Measurements from ENCODE around the gene SIMC1. TPM values are rescaled to one million over a fixed set of nuclear protein-coding genes. Genes with fewer than 3 reads are reported as not detected.

The SIMC1 gene
- total RNA-seq, 1 experiment from 2014 or later: 17.9 TPM

GRCh38 chr5:176383961-176384360 lies 145.7 kb downstream of the SIMC1 start:
- H3K27ac Mint-ChIP-seq: no peak overlapping the region
- TF ChIP-seq, protein P1, sequence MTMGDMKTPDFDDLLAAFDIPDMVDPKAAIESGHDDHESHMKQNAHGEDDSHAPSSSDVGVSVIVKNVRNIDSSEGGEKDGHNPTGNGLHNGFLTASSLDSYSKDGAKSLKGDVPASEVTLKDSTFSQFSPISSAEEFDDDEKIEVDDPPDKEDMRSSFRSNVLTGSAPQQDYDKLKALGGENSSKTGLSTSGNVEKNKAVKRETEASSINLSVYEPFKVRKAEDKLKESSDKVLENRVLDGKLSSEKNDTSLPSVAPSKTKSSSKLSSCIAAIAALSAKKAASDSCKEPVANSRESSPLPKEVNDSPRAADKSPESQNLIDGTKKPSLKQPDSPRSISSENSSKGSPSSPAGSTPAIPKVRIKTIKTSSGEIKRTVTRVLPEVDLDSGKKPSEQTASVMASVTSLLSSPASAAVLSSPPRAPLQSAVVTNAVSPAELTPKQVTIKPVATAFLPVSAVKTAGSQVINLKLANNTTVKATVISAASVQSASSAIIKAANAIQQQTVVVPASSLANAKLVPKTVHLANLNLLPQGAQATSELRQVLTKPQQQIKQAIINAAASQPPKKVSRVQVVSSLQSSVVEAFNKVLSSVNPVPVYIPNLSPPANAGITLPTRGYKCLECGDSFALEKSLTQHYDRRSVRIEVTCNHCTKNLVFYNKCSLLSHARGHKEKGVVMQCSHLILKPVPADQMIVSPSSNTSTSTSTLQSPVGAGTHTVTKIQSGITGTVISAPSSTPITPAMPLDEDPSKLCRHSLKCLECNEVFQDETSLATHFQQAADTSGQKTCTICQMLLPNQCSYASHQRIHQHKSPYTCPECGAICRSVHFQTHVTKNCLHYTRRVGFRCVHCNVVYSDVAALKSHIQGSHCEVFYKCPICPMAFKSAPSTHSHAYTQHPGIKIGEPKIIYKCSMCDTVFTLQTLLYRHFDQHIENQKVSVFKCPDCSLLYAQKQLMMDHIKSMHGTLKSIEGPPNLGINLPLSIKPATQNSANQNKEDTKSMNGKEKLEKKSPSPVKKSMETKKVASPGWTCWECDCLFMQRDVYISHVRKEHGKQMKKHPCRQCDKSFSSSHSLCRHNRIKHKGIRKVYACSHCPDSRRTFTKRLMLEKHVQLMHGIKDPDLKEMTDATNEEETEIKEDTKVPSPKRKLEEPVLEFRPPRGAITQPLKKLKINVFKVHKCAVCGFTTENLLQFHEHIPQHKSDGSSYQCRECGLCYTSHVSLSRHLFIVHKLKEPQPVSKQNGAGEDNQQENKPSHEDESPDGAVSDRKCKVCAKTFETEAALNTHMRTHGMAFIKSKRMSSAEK (CRISPR knock-in tag; IDR thresholded peaks at IDR 0.05; ENCODE audit: borderline replicate concordance): no peak
- no peak for TF ChIP-seq NFYB (CRISPR knock-in tag; conservative IDR thresholded peaks at IDR 0.05; ENCODE audit: low read depth)
- peaks cover 16% of the 10 kb centered on the region for H3K4me1 Mint-ChIP-seq
- peaks cover 57% of the 10 kb centered on the region for H3K36me3 Mint-ChIP-seq
- DNase-seq (ENCODE audit: low spot score) (no peak), ATAC-seq (no peak)
- no peak overlapping the region for H3K4me3 Mint-ChIP-seq
- H3K27me3 Mint-ChIP-seq (ENCODE audit: low read depth): no peaks in the 10 kb centered on the region; the same call in 1 of the 2 replicates
- H3K9me3 Mint-ChIP-seq: no peaks in the 10 kb centered on the region
- ChIA-PET POLR2A (no interaction called here), CTCF (no interaction called here)

DNA sequence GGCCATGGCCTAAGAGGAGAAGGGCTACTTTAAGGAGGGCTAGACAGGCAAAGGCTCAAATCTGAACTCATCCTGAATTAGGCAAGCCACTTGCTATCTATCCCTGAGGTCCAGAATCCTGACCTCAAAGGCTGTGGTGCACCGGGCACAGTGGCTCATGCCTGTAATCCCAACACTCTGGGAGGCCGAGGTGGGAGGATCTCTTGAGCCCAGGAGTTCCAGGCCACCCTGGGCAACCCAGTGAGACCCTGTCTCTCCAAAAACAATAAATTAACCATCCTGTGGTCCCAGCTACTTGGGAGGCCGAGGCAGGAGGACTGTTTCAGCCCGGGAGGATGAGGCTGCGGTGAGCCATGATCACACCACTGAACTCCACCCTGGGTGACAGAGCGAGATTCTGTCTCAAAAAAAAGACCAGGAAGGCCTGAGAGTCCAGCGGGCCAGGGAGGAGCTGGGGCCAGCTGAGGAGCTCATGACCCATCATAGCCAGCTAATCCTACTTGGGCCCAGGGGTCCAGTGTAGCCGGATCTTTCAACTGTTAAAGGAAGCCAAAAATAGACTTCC lies 146.2 kb downstream of the SIMC1 start:
- ATAC-seq: no peak
- CTCF ChIA-PET: no interaction called here
- Mint-ChIP-seq H3K9me3 (no peaks in the 10 kb centered on the region), H3K4me1 (peaks cover 16% of the 10 kb centered on the region), H3K27me3 (ENCODE audit: low read depth) (no peaks in the 10 kb centered on the region; the same call in 1 of the 2 replicates), H3K27ac (0 out of 2 replicates have a peak overlapping the region, but pooled peaks have one; percentile 36), H3K36me3 (peaks cover 53% of the 10 kb centered on the region), H3K4me3 (no peak overlapping the region)
- DNase-seq (ENCODE audit: low spot score): no peak
- POLR2A ChIA-PET: no interaction called here
- TF ChIP-seq, protein P2, sequence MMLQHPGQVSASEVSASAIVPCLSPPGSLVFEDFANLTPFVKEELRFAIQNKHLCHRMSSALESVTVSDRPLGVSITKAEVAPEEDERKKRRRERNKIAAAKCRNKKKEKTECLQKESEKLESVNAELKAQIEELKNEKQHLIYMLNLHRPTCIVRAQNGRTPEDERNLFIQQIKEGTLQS (CRISPR knock-in tag; conservative IDR thresholded peaks at IDR 0.05): no peak
- TF ChIP-seq TEAD4 (CRISPR knock-in tag; IDR thresholded peaks at IDR 0.05): no peak
- no peak for TF ChIP-seq OVOL2 (CRISPR knock-in tag; IDR thresholded peaks at IDR 0.05; ENCODE audit: borderline replicate concordance)
- TF ChIP-seq USF2 (CRISPR knock-in tag; IDR thresholded peaks at IDR 0.05): no peak
- TF ChIP-seq, protein P3, sequence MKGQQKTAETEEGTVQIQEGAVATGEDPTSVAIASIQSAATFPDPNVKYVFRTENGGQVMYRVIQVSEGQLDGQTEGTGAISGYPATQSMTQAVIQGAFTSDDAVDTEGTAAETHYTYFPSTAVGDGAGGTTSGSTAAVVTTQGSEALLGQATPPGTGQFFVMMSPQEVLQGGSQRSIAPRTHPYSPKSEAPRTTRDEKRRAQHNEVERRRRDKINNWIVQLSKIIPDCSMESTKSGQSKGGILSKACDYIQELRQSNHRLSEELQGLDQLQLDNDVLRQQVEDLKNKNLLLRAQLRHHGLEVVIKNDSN (CRISPR knock-in tag; IDR thresholded peaks at IDR 0.05): no peak
- no peak for TF ChIP-seq GABPB1 (CRISPR knock-in tag; IDR thresholded peaks at IDR 0.05)

DNA sequence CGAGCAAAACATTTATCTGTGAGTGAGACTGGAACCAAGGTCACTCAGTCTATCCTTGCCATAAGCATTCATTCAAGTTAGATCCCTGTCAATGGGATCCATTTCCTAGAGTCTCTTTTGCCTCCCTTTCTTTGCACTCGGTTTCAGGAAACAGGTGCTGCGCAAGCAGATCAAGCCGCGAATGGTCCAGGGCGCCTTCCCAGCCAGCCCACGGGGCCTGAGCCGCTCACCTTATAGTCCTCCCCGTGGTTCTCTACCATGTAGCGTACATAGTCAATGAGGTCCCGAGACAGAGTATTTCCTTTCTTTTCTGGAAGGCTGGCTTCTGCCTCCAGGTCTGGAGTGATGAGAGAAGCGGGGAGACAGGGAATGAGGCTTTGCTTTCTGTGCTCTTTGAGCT lies 146.8 kb downstream of the SIMC1 start:
- POLR2A ChIA-PET: no interaction called here
- ATAC-seq (no peak), DNase-seq (ENCODE audit: low spot score) (no peak)
- CTCF ChIA-PET: no interaction called here
- 0 out of 2 replicates have a peak overlapping the region, but pooled peaks have one; percentile 36 for H3K27ac Mint-ChIP-seq
- H3K4me3 Mint-ChIP-seq: no peak overlapping the region
- H3K36me3 Mint-ChIP-seq: peaks cover 48% of the 10 kb centered on the region
- H3K4me1 Mint-ChIP-seq: peaks cover 19% of the 10 kb centered on the region
- H3K9me3 Mint-ChIP-seq: no peaks in the 10 kb centered on the region
- H3K27me3 Mint-ChIP-seq (ENCODE audit: low read depth): no peaks in the 10 kb centered on the region; the same call in 1 of the 2 replicates
- TF ChIP-seq NFATC4 (CRISPR knock-in tag; IDR thresholded peaks at IDR 0.05): no peak
- no peak for TF ChIP-seq RORB (CRISPR knock-in tag; IDR thresholded peaks at IDR 0.05)
- no peak for TF ChIP-seq CREM (CRISPR knock-in tag; IDR thresholded peaks at IDR 0.05)
- no peak for TF ChIP-seq STAT6 (CRISPR knock-in tag; conservative IDR thresholded peaks at IDR 0.05; ENCODE audit: low read depth)
- no peak for TF ChIP-seq ZBTB21 (CRISPR knock-in tag; IDR thresholded peaks at IDR 0.05; ENCODE audit: borderline replicate concordance)
- no peak for TF ChIP-seq ARID4B (CRISPR knock-in tag; IDR thresholded peaks at IDR 0.05; ENCODE audit: borderline replicate concordance)
- no peak for TF ChIP-seq ZNF671 (CRISPR knock-in tag; IDR thresholded peaks at IDR 0.05)
- TF ChIP-seq ZNF317 (CRISPR knock-in tag; IDR thresholded peaks at IDR 0.05; ENCODE audit: borderline replicate concordance, low read depth): no peak
- TF ChIP-seq CREB1 (CRISPR knock-in tag; IDR thresholded peaks at IDR 0.05): no peak
- TF ChIP-seq, protein P4, sequence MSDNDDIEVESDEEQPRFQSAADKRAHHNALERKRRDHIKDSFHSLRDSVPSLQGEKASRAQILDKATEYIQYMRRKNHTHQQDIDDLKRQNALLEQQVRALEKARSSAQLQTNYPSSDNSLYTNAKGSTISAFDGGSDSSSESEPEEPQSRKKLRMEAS (CRISPR knock-in tag; IDR thresholded peaks at IDR 0.05): no peak
